WERI-Rb-1 (cell line): ENCODE results near the gene ZNF726.
"Not testable (repeated sequence)": the region's sequence is repeated elsewhere in the genome, so short reads cannot be mapped to it uniquely, and the experiment has no call there.

Experiments
- DNase-seq: peaks from one replicate; pipeline ENCODE4 v3.0.0-alpha.2; 2020
- H3K27ac ChIP-seq: fragments of 250-450 bp; sonication (Bioruptor Pico); 2 replicates; pipeline ENCODE4 v1.5.1; 2020; ENCODE audit warnings: mild to moderate bottlenecking, moderate library complexity
- H3K27me3 ChIP-seq: fragments of 250-450 bp; sonication (Bioruptor Pico); 2 replicates; pipeline ENCODE4 v1.5.1; 2021; ENCODE audit warnings: mild to moderate bottlenecking, low read depth, moderate library complexity; ENCODE audit not compliant: insufficient read depth, severe bottlenecking
- H3K36me3 ChIP-seq: fragments of 250-450 bp; sonication (Bioruptor Pico); 2 replicates; pipeline ENCODE4 v1.5.1; 2020; ENCODE audit warnings: mild to moderate bottlenecking, moderate library complexity
- H3K4me3 ChIP-seq: 2 replicates; pipeline ENCODE4 v1.5.1; 2011; ENCODE audit warnings: low read depth, mild to moderate bottlenecking, control low read depth, low read length
- H3K9me3 ChIP-seq: fragments of 250-450 bp; sonication (Bioruptor Pico); 2 replicates; pipeline ENCODE4 v1.5.1; 2021; ENCODE audit warnings: mild to moderate bottlenecking, moderate library complexity; ENCODE audit not compliant: severe bottlenecking
- CTCF ChIP-seq: IDR thresholded peaks from 2 replicates; pipeline ENCODE4 v1.5.1; 2011; ENCODE audit warnings: low read depth, mild to moderate bottlenecking, control low read depth, inconsistent platforms, low read length

ZNF726 gene

GRCh38 chr19:23969630-23970029 lies 54.9 kb downstream of the ZNF726 start:
- peaks cover 42% of the 10 kb centered on the region for H3K27me3 ChIP-seq
- TF ChIP-seq CTCF = no peak
- H3K4me3 ChIP-seq = no peak overlapping the region
- no peak overlapping the region for H3K27ac ChIP-seq
- no peaks in the 10 kb centered on the region for H3K36me3 ChIP-seq
- DNase-seq = no peak
- no peaks in the 10 kb centered on the region for H3K9me3 ChIP-seq

GRCh38 chr19:23971598-23971997 lies 56.9 kb downstream of the ZNF726 start:
- Histone ChIP-seq H3K36me3 (no peaks in the 10 kb centered on the region), H3K9me3 (no peaks in the 10 kb centered on the region), H3K4me3 (no peak overlapping the region), H3K27me3 (peaks cover 37% of the 10 kb centered on the region), H3K27ac (no peak overlapping the region)
- TF ChIP-seq CTCF = no peak
- no peak for DNase-seq

- Histone ChIP-seq H3K27me3 (peaks cover 37% of the 10 kb centered on the region), H3K27ac (no peak overlapping the region), H3K4me3 (no peak overlapping the region), H3K9me3 (no peaks in the 10 kb centered on the region), H3K36me3 (no peaks in the 10 kb centered on the region)
- no peak for DNase-seq
- TF ChIP-seq CTCF = no peak
Observed at GRCh38 chr19:23972161-23972560, 57.5 kb downstream of the ZNF726 start.

GRCh38 chr19:23974941-23975340 lies 60.3 kb downstream of the ZNF726 start:
- H3K27ac ChIP-seq = no peak overlapping the region
- no peaks in the 10 kb centered on the region for H3K9me3 ChIP-seq
- no peaks in the 10 kb centered on the region for H3K36me3 ChIP-seq
- TF ChIP-seq CTCF = no peak
- no peak overlapping the region for H3K4me3 ChIP-seq
- peaks cover 25% of the 10 kb centered on the region for H3K27me3 ChIP-seq
- DNase-seq = no peak

- DNase-seq, H3K9me3 ChIP-seq, H3K36me3 ChIP-seq, H3K27ac ChIP-seq, H3K4me3 ChIP-seq: not testable (repeated sequence)
- H3K27me3 ChIP-seq = peaks cover 13% of the 10 kb centered on the region
Observed at GRCh38 chr19:23976631-23977030, 61.9 kb downstream of the ZNF726 start.

- H3K27ac ChIP-seq, H3K9me3 ChIP-seq, H3K27me3 ChIP-seq, H3K4me3 ChIP-seq, H3K36me3 ChIP-seq, DNase-seq: not testable (repeated sequence)
Observed at GRCh38 chr19:23977256-23977655, 62.6 kb downstream of the ZNF726 start.

- no peaks in the 10 kb centered on the region for H3K27me3 ChIP-seq
- H3K9me3 ChIP-seq = no peaks in the 10 kb centered on the region
- no peak for TF ChIP-seq CTCF
- H3K36me3 ChIP-seq = no peaks in the 10 kb centered on the region
- no peak overlapping the region for H3K27ac ChIP-seq
- H3K4me3 ChIP-seq = no peak overlapping the region
- no peak for DNase-seq
Observed at GRCh38 chr19:23978068-23978467, 63.4 kb downstream of the ZNF726 start.
